Esophagus muscularis mucosa (tissue), 4 donors: ENCODE data around the gene BFSP2. TPM values are rescaled to one million over a fixed set of nuclear protein-coding genes. Genes with fewer than 3 reads are reported as not detected.

Experiments
- DNase-seq: peaks from one replicate; pipeline ENCODE4 v3.0.0-alpha.2; 2017; ENCODE audit errors: extremely low spot score
- H3K27ac ChIP-seq, 4 donors: fragments of 200-600 bp; sonication (generic); replicated peaks in 1 of 4; 1 replicate in 3 of 4; 2 replicates in 1 of 4; pipeline ENCODE4 v1.5.1; 2016 to 2019; ENCODE audit warnings: mild to moderate bottlenecking in 1 of 4
- H3K27me3 ChIP-seq, 4 donors: fragments of 200-600 bp; sonication (generic); one replicate each; pipeline versions ENCODE4 v1.5.1 to v1.6.0; 2016 to 2019
- H3K36me3 ChIP-seq, 4 donors: fragments of 200-600 bp; sonication (generic); one replicate each; pipeline ENCODE4 v1.5.1; 2016 to 2019
- H3K4me1 ChIP-seq, 4 donors: fragments of 200-600 bp; sonication (generic); one replicate each; pipeline ENCODE4 v1.5.1; 2016 to 2019
- H3K4me3 ChIP-seq, 4 donors: fragments of 200-600 bp; sonication (generic); 1 replicate in 2 of 4; 2 replicates in 2 of 4; pipeline ENCODE4 v1.5.1; 2016 to 2019; ENCODE audit warnings: mild to moderate bottlenecking in 4 of 4, moderate library complexity in 1 of 4
- H3K9me3 ChIP-seq, 4 donors: fragments of 200-600 bp; sonication (generic); 1 replicate in 3 of 4; 2 replicates in 1 of 4; pipeline ENCODE4 v1.5.1; 2016 to 2019
- EP300 ChIP-seq: sonication (generic); formaldehyde crosslinking; IDR thresholded peaks from one replicate; pipeline ENCODE4 v1.6.1; 2017; ENCODE audit warnings: antibody characterized with exemption
- POLR2A ChIP-seq: fragments of 450-650 bp; IDR thresholded peaks from one replicate; pipeline ENCODE4 v1.6.1; 2017; ENCODE audit warnings: antibody characterized with exemption, moderate library complexity, mild to moderate bottlenecking, low read depth
- POLR2AphosphoS5 ChIP-seq, 2 donors: sonication (generic); formaldehyde crosslinking; IDR thresholded peaks; one replicate each; pipeline ENCODE4 v1.6.1; 2017; ENCODE audit warnings: antibody characterized with exemption in 2 of 2
- WGBS: methylation state at CpG from one replicate; pipeline ENCODE4 v1.1.5; 2018; 5-methylcytosine and 5-hydroxymethylcytosine counted together
- intact Hi-C: fragments of 100-400 bp; cut with DNase I; formaldehyde crosslinking; loops from one replicate; pipeline ENCODE4 v1.15.1; 2023
- total RNA-seq, 4 donors: library from RNA; depleted of rRNA; stranded (reverse); fragments of >200 nt; gene quantifications; one replicate each; pipeline versions ENCODE4 v1.1.0 to v1.2.1, GENCODE V29; 2016
- TF ChIP-seq, protein P1 (sequence below), 3 experiments: fragments of 200-600 bp in 2 of 3; fragments of 450-650 bp in 1 of 3; sonication (generic) in 2 of 3; IDR thresholded peaks; one replicate each; pipeline ENCODE4 v1.5.1; 2017 to 2019; ENCODE audit warnings: antibody characterized with exemption in 3 of 3, mild to moderate bottlenecking in 2 of 3, moderate library complexity in 1 of 3

BFSP2 gene
- total RNA-seq, 4 donors from 2014 or later: not detected

DNA sequence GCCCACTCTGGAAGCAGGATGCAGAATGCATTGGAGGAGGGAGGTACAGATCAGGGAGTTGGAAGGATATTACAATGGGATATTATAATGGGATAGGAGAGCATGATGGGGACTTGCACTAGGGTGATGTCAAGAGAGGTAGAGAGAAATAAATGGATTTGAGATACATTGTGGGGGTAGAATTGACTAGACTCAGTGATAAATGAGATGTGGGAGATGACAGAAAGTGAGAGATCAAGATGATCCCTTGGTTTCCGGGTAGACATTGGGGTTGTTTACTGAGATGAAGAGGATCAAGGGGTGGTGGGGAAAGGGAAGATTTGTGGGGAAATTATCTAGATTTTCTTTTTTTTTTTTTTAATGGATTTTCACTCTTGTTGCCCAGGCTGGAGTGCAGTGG lies 42.7 kb downstream of the BFSP2 start:
- intact Hi-C loops: no loop called here
- Histone ChIP-seq H3K4me3 (no peak overlapping the region), H3K9me3 (no peaks in the 10 kb centered on the region), H3K27me3 (no peaks in the 10 kb centered on the region), H3K4me1 (peaks cover 0 to 10% (median 7%) of the 10 kb centered on the region in 4 donors), H3K27ac (no peak overlapping the region), H3K36me3 (no peaks in the 10 kb centered on the region)
- no peak for TF ChIP-seq EP300
- TF ChIP-seq, protein P1, sequence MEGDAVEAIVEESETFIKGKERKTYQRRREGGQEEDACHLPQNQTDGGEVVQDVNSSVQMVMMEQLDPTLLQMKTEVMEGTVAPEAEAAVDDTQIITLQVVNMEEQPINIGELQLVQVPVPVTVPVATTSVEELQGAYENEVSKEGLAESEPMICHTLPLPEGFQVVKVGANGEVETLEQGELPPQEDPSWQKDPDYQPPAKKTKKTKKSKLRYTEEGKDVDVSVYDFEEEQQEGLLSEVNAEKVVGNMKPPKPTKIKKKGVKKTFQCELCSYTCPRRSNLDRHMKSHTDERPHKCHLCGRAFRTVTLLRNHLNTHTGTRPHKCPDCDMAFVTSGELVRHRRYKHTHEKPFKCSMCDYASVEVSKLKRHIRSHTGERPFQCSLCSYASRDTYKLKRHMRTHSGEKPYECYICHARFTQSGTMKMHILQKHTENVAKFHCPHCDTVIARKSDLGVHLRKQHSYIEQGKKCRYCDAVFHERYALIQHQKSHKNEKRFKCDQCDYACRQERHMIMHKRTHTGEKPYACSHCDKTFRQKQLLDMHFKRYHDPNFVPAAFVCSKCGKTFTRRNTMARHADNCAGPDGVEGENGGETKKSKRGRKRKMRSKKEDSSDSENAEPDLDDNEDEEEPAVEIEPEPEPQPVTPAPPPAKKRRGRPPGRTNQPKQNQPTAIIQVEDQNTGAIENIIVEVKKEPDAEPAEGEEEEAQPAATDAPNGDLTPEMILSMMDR (IDR thresholded peaks at IDR 0.05): no peak
- TF ChIP-seq POLR2A: no peak
- TF ChIP-seq POLR2AphosphoS5 (IDR thresholded peaks at IDR 0.05): no peak
- DNase-seq: no peak
- WGBS: 95% methylated on average over 1 of the region's 1 CpG

DNA sequence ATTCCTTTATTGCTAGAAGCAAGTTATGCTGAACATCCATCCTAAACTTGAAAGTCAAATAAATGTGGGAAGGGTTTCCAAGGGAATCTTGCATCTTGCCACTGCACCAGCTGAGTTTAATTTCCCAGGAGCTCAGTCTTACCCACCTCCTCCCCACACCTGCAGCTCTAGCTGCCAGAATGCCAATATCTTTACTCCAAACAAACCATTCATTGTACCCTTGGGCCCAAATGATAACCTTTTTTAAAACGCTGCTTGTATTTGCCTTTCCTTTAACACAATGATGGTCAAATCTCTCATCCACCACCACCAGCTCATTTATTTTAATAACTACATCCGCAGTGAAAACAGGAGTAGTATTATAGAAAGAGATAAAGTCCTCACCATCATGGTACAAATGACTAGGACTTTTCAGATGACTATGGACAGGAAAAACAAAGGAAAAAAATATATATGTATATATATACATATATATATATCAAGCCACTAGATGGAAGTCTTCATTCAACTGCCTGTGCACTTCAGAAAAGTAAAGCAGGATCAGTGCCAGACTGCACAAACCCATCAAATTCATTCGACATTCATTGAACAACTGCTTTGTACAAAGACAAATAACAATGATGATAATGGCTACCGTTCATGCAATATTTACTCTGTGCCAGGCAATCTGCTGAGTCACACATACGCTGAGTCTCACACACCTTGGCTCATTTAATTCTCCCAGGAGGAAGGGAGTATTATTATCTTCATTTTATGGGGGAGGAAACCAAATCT lies 44.0 kb downstream of the BFSP2 start:
- Histone ChIP-seq H3K9me3 (no peaks in the 10 kb centered on the region), H3K4me1 (no peaks in the 10 kb centered on the region), H3K27ac (no peak overlapping the region), H3K27me3 (no peaks in the 10 kb centered on the region), H3K36me3 (no peaks in the 10 kb centered on the region), H3K4me3 (no peak overlapping the region)
- 52% methylated on average over 5 of the region's 5 CpGs for WGBS
- DNase-seq: no peak
- TF ChIP-seq POLR2AphosphoS5 (IDR thresholded peaks at IDR 0.05) (no peak), POLR2A (no peak), EP300 (no peak)
- intact Hi-C loops: no loop called here

DNA sequence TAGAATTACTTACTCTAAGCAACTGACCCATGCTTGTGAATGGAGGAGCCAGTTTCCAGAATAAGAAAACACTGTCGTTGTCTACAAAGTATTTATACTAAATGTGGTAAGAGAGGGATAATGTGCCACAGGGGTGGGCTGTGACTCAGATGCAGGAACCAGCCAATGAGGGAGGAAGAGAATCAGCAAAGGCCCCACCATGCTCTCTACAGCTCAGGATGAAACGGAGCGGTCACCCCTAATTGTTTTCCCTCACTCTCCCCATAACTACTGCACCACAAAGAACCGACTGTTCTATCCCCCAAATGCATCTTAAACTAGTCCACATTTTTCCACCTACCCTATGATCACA lies 44.5 kb downstream of the BFSP2 start:
- Histone ChIP-seq H3K9me3 (no peaks in the 10 kb centered on the region), H3K27ac (no peak overlapping the region), H3K27me3 (no peaks in the 10 kb centered on the region), H3K4me3 (no peak overlapping the region), H3K36me3 (no peaks in the 10 kb centered on the region), H3K4me1 (no peaks in the 10 kb centered on the region)
- no peak for TF ChIP-seq EP300
- DNase-seq: no peak
- intact Hi-C loops: no loop called here
- WGBS: 88% methylated on average over 4 of the region's 4 CpGs

DNA sequence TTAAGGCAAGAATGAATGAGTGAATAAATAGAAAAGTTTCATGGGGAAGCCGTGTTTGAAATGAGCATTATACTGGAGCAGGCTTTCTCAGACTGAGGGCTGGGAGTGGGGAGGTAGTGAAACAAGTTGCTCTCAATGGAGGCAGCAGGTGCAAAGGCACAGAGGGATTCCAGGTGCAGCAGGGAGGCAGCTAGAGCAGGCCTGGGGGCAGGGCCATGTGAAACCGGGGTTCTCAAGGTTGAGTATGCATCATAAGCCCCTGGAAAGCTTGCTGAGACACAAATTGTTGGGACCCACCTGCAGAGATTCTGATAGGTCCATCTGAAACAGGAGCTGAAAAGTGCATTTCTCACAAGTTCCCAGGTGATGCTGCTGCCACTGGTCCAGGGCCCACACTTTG lies 45.3 kb downstream of the BFSP2 start:
- no peaks in the 10 kb centered on the region for H3K4me1 ChIP-seq
- H3K36me3 ChIP-seq: no peaks in the 10 kb centered on the region
- H3K27me3 ChIP-seq: no peaks in the 10 kb centered on the region
- no peak for DNase-seq
- no peak overlapping the region for H3K27ac ChIP-seq
- intact Hi-C loops: no loop called here
- H3K9me3 ChIP-seq: no peaks in the 10 kb centered on the region
- TF ChIP-seq POLR2AphosphoS5 (IDR thresholded peaks at IDR 0.05) (no peak), POLR2A (no peak), EP300 (no peak)
- TF ChIP-seq, protein P1 (IDR thresholded peaks at IDR 0.05): no peak
- no peak overlapping the region for H3K4me3 ChIP-seq
- WGBS: 71% methylated on average over 2 of the region's 2 CpGs

DNA sequence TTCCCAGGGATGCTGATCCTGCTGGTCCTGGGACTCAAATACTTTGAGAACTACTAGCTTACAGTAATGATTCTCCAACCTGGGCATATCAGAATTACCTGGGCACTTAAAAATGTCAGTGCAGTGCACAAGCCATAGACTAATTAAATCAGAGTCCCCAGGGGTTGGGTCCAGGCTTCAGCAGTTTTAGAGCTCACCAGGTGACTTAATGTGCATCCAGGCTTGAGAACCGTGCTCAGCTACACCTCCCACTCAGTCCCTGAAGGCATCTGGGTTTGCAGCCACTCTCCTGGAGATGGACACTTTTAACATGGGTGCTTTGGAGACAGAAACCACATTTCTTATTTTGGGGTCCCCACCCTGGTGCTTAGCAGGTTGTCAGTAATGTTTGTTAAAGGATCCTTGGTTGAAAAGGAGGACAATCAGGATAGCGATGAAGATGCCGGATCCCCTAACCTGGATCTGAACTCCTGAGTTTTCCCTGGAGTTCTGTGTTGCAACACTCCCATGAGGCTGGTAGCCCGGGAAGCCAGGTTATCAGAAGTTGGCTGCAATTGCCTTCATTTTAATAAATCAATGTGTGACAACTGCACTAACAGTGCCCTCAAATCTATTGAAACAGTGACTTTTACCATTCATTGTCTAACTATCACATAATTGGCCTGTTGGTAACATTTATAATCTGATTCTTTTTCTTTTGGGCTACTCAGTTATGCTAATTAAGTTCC lies 48.1 kb downstream of the BFSP2 start:
- Histone ChIP-seq H3K27me3 (no peaks in the 10 kb centered on the region), H3K4me3 (no peak overlapping the region), H3K4me1 (no peaks in the 10 kb centered on the region), H3K36me3 (no peaks in the 10 kb centered on the region), H3K27ac (no peak overlapping the region), H3K9me3 (no peaks in the 10 kb centered on the region)
- WGBS: 86% methylated on average over 4 of the region's 4 CpGs
- intact Hi-C loops: no loop called here
- TF ChIP-seq, protein P1 (IDR thresholded peaks at IDR 0.05): no peak
- TF ChIP-seq EP300 (no peak), POLR2AphosphoS5 (IDR thresholded peaks at IDR 0.05) (no peak), POLR2A (no peak)
- DNase-seq: no peak
